Measurements from ENCODE around the gene MAP2K4.

DNA sequence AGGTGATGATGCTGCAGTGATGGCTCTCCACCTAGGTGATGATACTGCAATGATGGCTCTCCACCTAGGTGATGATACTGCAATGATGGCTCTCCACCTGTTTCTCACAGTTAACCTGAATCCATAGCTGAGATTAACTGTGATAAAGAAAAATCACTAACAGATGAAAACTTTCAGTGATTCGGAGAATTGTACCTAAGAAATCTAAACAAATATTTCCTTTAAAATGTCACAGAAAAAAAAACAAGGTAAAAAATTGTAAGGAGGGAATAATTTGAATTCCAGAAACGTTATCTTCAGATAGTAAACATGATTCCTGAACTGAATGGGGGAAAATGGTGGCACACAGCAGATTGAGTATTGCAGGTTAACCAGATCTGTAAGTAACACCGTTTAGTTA is 113.4 kb downstream of the MAP2K4 start:
- TF ChIP-seq, protein P1, sequence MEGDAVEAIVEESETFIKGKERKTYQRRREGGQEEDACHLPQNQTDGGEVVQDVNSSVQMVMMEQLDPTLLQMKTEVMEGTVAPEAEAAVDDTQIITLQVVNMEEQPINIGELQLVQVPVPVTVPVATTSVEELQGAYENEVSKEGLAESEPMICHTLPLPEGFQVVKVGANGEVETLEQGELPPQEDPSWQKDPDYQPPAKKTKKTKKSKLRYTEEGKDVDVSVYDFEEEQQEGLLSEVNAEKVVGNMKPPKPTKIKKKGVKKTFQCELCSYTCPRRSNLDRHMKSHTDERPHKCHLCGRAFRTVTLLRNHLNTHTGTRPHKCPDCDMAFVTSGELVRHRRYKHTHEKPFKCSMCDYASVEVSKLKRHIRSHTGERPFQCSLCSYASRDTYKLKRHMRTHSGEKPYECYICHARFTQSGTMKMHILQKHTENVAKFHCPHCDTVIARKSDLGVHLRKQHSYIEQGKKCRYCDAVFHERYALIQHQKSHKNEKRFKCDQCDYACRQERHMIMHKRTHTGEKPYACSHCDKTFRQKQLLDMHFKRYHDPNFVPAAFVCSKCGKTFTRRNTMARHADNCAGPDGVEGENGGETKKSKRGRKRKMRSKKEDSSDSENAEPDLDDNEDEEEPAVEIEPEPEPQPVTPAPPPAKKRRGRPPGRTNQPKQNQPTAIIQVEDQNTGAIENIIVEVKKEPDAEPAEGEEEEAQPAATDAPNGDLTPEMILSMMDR (IDR thresholded peaks at IDR 0.05), result no peak
- TF ChIP-seq POLR2A (IDR thresholded peaks at IDR 0.05) (no peak), POLR2AphosphoS5 (IDR thresholded peaks at IDR 0.05) (no peak)

All from prostate gland (tissue), 2 donors.